ENCODE data around the gene UBA52.

The UBA52 gene

DNA sequence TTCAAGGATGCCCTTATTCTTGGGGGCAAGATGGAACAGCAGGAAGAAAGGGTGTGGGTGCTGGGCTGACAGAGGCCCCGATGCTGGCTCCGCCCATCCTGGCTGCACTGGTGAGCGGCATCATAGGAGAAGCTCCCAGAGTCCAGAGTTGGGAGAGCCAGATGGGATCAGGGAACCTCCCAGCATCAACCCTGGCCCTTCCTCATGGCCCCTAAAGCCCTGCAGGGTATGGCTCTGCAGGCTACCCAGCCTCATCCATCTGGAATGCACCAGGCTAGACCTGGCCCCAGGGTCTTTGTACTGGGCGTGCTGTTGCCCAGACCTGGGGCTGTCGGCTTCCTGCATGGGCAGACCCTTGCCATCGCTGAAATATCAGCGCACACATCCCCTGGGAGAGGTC lies 41.9 kb upstream of the UBA52 start:
- H4K5ac ChIP-seq (ENCODE audit: low read length) = no peak overlapping the region
- H3K4me1 ChIP-seq (ENCODE audit: control insufficient read depth, low read depth, low read length) = no peaks in the 10 kb centered on the region
- H3K18ac ChIP-seq (ENCODE audit: low read length) = no peak overlapping the region
- no peak overlapping the region for H2BK15ac ChIP-seq (replicated peaks; ENCODE audit: low read depth)
- no CpG with 5 or more reads among the region's 7 CpGs for WGBS (ENCODE audit: extremely low coverage, insufficient coverage, low lambda C conversion rate)
- no peak overlapping the region for H3K4me2 ChIP-seq (ENCODE audit: low read length)
- H2BK5ac ChIP-seq (ENCODE audit: low read length) = no peak overlapping the region
- H3K23ac ChIP-seq (ENCODE audit: low read length) = no peak overlapping the region
- DNase-seq = no peak
- no peaks in the 10 kb centered on the region for H3K27me3 ChIP-seq (ENCODE audit: insufficient read depth, low read length, poor library complexity)
- no peak overlapping the region for H3K4me3 ChIP-seq (ENCODE audit: low read length)
- no peak overlapping the region for H4K8ac ChIP-seq (ENCODE audit: low read depth, low read length)
- H3K79me1 ChIP-seq (ENCODE audit: low read length) = no peaks in the 10 kb centered on the region
- H3K9ac ChIP-seq (ENCODE audit: low read length) = no peak overlapping the region
- no peak overlapping the region for H3K4ac ChIP-seq (ENCODE audit: low read depth, low read length)
- H3K36me3 ChIP-seq (ENCODE audit: control insufficient read depth, insufficient read depth, low read length) = peaks cover 5% of the 10 kb centered on the region
- H2BK120ac ChIP-seq (ENCODE audit: low read depth, low read length) = no peak overlapping the region
- no peak overlapping the region for H2AK5ac ChIP-seq (ENCODE audit: low read length)
- no peak overlapping the region for H3K27ac ChIP-seq (ENCODE audit: low read depth, low read length)
- H3K56ac ChIP-seq (ENCODE audit: low read length) = no peak overlapping the region
- H3K79me2 ChIP-seq (ENCODE audit: control insufficient read depth, insufficient read depth, low read length) = no peaks in the 10 kb centered on the region

DNA sequence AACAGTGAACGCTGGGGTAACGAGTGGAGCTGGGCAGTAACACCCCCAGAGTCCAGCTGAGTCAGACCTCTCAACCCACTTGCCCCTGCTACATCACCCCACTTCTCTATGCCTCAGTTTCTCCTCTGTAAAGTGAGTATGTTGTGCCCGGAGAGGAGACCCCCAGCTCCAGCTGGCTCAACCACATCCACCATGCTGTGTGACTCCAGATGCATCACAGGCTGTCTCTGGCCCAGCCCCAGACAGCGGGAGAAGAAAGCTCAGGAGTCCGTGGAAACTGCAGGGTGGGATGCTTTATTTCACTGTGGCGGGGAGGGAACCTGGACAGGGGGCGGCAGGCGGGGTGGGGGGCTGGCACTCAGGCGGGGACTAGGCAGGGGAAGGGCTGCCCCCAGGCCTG lies 40.2 kb upstream of the UBA52 start:
- no peak overlapping the region for H3K4me2 ChIP-seq (ENCODE audit: low read length)
- H3K27ac ChIP-seq (ENCODE audit: low read depth, low read length) = no peak overlapping the region
- no peak overlapping the region for H3K4ac ChIP-seq (ENCODE audit: low read depth, low read length)
- H2AK5ac ChIP-seq (ENCODE audit: low read length) = no peak overlapping the region
- H3K9ac ChIP-seq (ENCODE audit: low read length) = no peak overlapping the region
- no peak overlapping the region for H3K18ac ChIP-seq (ENCODE audit: low read length)
- H2BK120ac ChIP-seq (ENCODE audit: low read depth, low read length) = no peak overlapping the region
- WGBS (ENCODE audit: extremely low coverage, insufficient coverage, low lambda C conversion rate) = no CpG with 5 or more reads among the region's 9 CpGs
- no peak overlapping the region for H4K8ac ChIP-seq (ENCODE audit: low read depth, low read length)
- H3K56ac ChIP-seq (ENCODE audit: low read length) = no peak overlapping the region
- H3K36me3 ChIP-seq (ENCODE audit: control insufficient read depth, insufficient read depth, low read length) = peaks cover 8% of the 10 kb centered on the region
- no peak overlapping the region for H3K4me3 ChIP-seq (ENCODE audit: low read length)
- no peak overlapping the region for H3K23ac ChIP-seq (ENCODE audit: low read length)
- H3K27me3 ChIP-seq (ENCODE audit: insufficient read depth, low read length, poor library complexity) = no peaks in the 10 kb centered on the region
- H2BK5ac ChIP-seq (ENCODE audit: low read length) = no peak overlapping the region
- H3K79me2 ChIP-seq (ENCODE audit: control insufficient read depth, insufficient read depth, low read length) = no peaks in the 10 kb centered on the region
- no peak for DNase-seq
- H3K4me1 ChIP-seq (ENCODE audit: control insufficient read depth, low read depth, low read length) = no peaks in the 10 kb centered on the region
- H2BK15ac ChIP-seq (replicated peaks; ENCODE audit: low read depth) = no peak overlapping the region
- no peak overlapping the region for H4K5ac ChIP-seq (ENCODE audit: low read length)
- no peaks in the 10 kb centered on the region for H3K79me1 ChIP-seq (ENCODE audit: low read length)

- Histone ChIP-seq H4K8ac (ENCODE audit: low read depth, low read length) (no peak overlapping the region), H3K27me3 (ENCODE audit: insufficient read depth, low read length, poor library complexity) (no peaks in the 10 kb centered on the region), H3K9ac (ENCODE audit: low read length) (no peak overlapping the region), H2BK5ac (ENCODE audit: low read length) (no peak overlapping the region), H3K56ac (ENCODE audit: low read length) (no peak overlapping the region), H3K27ac (ENCODE audit: low read depth, low read length) (no peak overlapping the region), H2AK5ac (ENCODE audit: low read length) (no peak overlapping the region), H3K4ac (ENCODE audit: low read depth, low read length) (no peak overlapping the region), H3K18ac (ENCODE audit: low read length) (no peak overlapping the region), H4K5ac (ENCODE audit: low read length) (no peak overlapping the region), H3K23ac (ENCODE audit: low read length) (no peak overlapping the region), H3K4me1 (ENCODE audit: control insufficient read depth, low read depth, low read length) (no peaks in the 10 kb centered on the region), H3K79me1 (ENCODE audit: low read length) (no peaks in the 10 kb centered on the region), H2BK120ac (ENCODE audit: low read depth, low read length) (no peak overlapping the region), H3K4me2 (ENCODE audit: low read length) (no peak overlapping the region), H3K79me2 (ENCODE audit: control insufficient read depth, insufficient read depth, low read length) (no peaks in the 10 kb centered on the region), H2BK15ac (replicated peaks; ENCODE audit: low read depth) (no peak overlapping the region), H3K4me3 (ENCODE audit: low read length) (no peak overlapping the region), H3K36me3 (ENCODE audit: control insufficient read depth, insufficient read depth, low read length) (peaks cover 11% of the 10 kb centered on the region)
- WGBS (ENCODE audit: extremely low coverage, insufficient coverage, low lambda C conversion rate) = no CpG with 5 or more reads among the region's 22 CpGs
- DNase-seq = no peak
These were observed 39.3 kb upstream of the UBA52 start for GRCh38 chr19:18532168-18532890.

DNA sequence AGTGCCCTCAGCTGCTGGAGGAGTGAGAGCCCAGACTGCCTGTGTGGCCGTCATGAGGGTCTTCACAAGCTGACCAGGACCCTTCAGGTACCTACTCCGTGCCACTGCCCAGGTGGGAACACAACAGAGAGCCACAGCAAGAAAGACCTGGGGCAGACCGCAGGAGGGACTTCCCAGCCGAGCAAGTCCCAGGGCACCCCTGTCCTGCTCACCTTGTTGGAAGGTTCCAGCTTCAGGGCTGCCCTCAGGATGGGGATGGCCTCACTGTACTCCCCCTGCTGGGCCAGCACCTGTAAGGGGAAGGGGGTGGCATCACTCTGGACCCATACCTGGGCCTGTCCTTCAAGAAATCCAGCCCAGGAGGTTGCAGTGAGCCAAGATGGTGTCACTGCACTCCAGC lies 38.6 kb upstream of the UBA52 start:
- Histone ChIP-seq H3K4me3 (ENCODE audit: low read length) (no peak overlapping the region), H3K4me2 (ENCODE audit: low read length) (no peak overlapping the region), H3K27me3 (ENCODE audit: insufficient read depth, low read length, poor library complexity) (no peaks in the 10 kb centered on the region), H3K27ac (ENCODE audit: low read depth, low read length) (no peak overlapping the region), H2BK15ac (replicated peaks; ENCODE audit: low read depth) (no peak overlapping the region), H3K56ac (ENCODE audit: low read length) (no peak overlapping the region), H3K36me3 (ENCODE audit: control insufficient read depth, insufficient read depth, low read length) (peaks cover 15% of the 10 kb centered on the region), H3K23ac (ENCODE audit: low read length) (no peak overlapping the region), H2BK120ac (ENCODE audit: low read depth, low read length) (no peak overlapping the region), H4K8ac (ENCODE audit: low read depth, low read length) (no peak overlapping the region), H4K5ac (ENCODE audit: low read length) (no peak overlapping the region), H3K4me1 (ENCODE audit: control insufficient read depth, low read depth, low read length) (no peaks in the 10 kb centered on the region), H2BK5ac (ENCODE audit: low read length) (no peak overlapping the region), H3K79me1 (ENCODE audit: low read length) (no peaks in the 10 kb centered on the region), H3K18ac (ENCODE audit: low read length) (no peak overlapping the region), H3K9ac (ENCODE audit: low read length) (no peak overlapping the region), H3K4ac (ENCODE audit: low read depth, low read length) (no peak overlapping the region), H3K79me2 (ENCODE audit: control insufficient read depth, insufficient read depth, low read length) (no peaks in the 10 kb centered on the region), H2AK5ac (ENCODE audit: low read length) (no peak overlapping the region)
- DNase-seq = no peak
- no CpG with 5 or more reads among the region's 4 CpGs for WGBS (ENCODE audit: extremely low coverage, insufficient coverage, low lambda C conversion rate)

GRCh38 chr19:18536475-18536874 lies 35.2 kb upstream of the UBA52 start:
- no peak overlapping the region for H3K4ac ChIP-seq (ENCODE audit: low read depth, low read length)
- no peak overlapping the region for H4K5ac ChIP-seq (ENCODE audit: low read length)
- H3K4me1 ChIP-seq (ENCODE audit: control insufficient read depth, low read depth, low read length) = no peaks in the 10 kb centered on the region
- H2BK5ac ChIP-seq (ENCODE audit: low read length) = no peak overlapping the region
- no peak overlapping the region for H3K4me3 ChIP-seq (ENCODE audit: low read length)
- H2BK15ac ChIP-seq (replicated peaks; ENCODE audit: low read depth) = no peak overlapping the region
- no peaks in the 10 kb centered on the region for H3K27me3 ChIP-seq (ENCODE audit: insufficient read depth, low read length, poor library complexity)
- no peak for DNase-seq
- H3K23ac ChIP-seq (ENCODE audit: low read length) = no peak overlapping the region
- H3K79me2 ChIP-seq (ENCODE audit: control insufficient read depth, insufficient read depth, low read length) = no peaks in the 10 kb centered on the region
- no peak overlapping the region for H3K56ac ChIP-seq (ENCODE audit: low read length)
- no peak overlapping the region for H4K8ac ChIP-seq (ENCODE audit: low read depth, low read length)
- no peak overlapping the region for H3K4me2 ChIP-seq (ENCODE audit: low read length)
- peaks cover 21% of the 10 kb centered on the region for H3K36me3 ChIP-seq (ENCODE audit: control insufficient read depth, insufficient read depth, low read length)
- no peak overlapping the region for H2AK5ac ChIP-seq (ENCODE audit: low read length)
- H3K27ac ChIP-seq (ENCODE audit: low read depth, low read length) = no peak overlapping the region
- H2BK120ac ChIP-seq (ENCODE audit: low read depth, low read length) = no peak overlapping the region
- no CpG with 5 or more reads among the region's 10 CpGs for WGBS (ENCODE audit: extremely low coverage, insufficient coverage, low lambda C conversion rate)
- H3K9ac ChIP-seq (ENCODE audit: low read length) = no peak overlapping the region
- peaks cover 4% of the 10 kb centered on the region for H3K79me1 ChIP-seq (ENCODE audit: low read length)
- no peak overlapping the region for H3K18ac ChIP-seq (ENCODE audit: low read length)

DNA sequence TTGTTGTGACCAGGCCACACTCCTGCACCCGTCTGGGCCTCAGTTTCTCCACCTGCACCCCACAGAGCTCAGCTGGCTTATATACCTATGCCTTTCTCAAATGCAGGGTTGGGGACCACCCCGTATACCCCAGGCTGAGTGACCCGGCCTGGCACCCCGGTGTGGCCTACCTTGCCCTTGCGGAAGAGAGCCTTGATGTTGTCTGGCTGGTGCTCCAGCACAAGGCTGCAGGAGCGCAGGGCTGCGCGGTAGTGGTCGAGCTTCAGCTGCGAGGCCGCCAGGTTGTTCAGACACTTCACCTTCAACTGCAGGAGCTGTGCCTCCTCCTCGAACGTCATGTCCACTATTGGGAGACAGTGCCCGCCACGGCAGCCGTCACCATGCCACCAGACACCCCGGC lies 34.2 kb upstream of the UBA52 start:
- no peak overlapping the region for H2BK5ac ChIP-seq (ENCODE audit: low read length)
- peaks cover 9% of the 10 kb centered on the region for H3K79me1 ChIP-seq (ENCODE audit: low read length)
- DNase-seq = no peak
- no peak overlapping the region for H4K5ac ChIP-seq (ENCODE audit: low read length)
- no peak overlapping the region for H3K4me3 ChIP-seq (ENCODE audit: low read length)
- peaks cover 21% of the 10 kb centered on the region for H3K36me3 ChIP-seq (ENCODE audit: control insufficient read depth, insufficient read depth, low read length)
- no peak overlapping the region for H2BK120ac ChIP-seq (ENCODE audit: low read depth, low read length)
- H4K8ac ChIP-seq (ENCODE audit: low read depth, low read length) = no peak overlapping the region
- no peaks in the 10 kb centered on the region for H3K4me1 ChIP-seq (ENCODE audit: control insufficient read depth, low read depth, low read length)
- H2AK5ac ChIP-seq (ENCODE audit: low read length) = no peak overlapping the region
- H3K27ac ChIP-seq (ENCODE audit: low read depth, low read length) = no peak overlapping the region
- no CpG with 5 or more reads among the region's 17 CpGs for WGBS (ENCODE audit: extremely low coverage, insufficient coverage, low lambda C conversion rate)
- no peak overlapping the region for H3K56ac ChIP-seq (ENCODE audit: low read length)
- H2BK15ac ChIP-seq (replicated peaks; ENCODE audit: low read depth) = no peak overlapping the region
- H3K27me3 ChIP-seq (ENCODE audit: insufficient read depth, low read length, poor library complexity) = no peaks in the 10 kb centered on the region
- H3K18ac ChIP-seq (ENCODE audit: low read length) = no peak overlapping the region
- peaks cover 4% of the 10 kb centered on the region for H3K79me2 ChIP-seq (ENCODE audit: control insufficient read depth, insufficient read depth, low read length)
- H3K23ac ChIP-seq (ENCODE audit: low read length) = no peak overlapping the region
- no peak overlapping the region for H3K4ac ChIP-seq (ENCODE audit: low read depth, low read length)
- no peak overlapping the region for H3K9ac ChIP-seq (ENCODE audit: low read length)
- no peak overlapping the region for H3K4me2 ChIP-seq (ENCODE audit: low read length)

All from mesendoderm (in vitro differentiated cells).